NK-92 treated with Interleukin-12 subunit alpha and Interleukin-12 subunit beta, amount 100 ng/mL, for 24 hours (cell line): ENCODE measurements around the gene DEPDC1.
"Not testable (repeated sequence)": the region's sequence is repeated elsewhere in the genome, so short reads cannot be mapped to it uniquely, and the experiment has no call there.

Experiments used
- DNase-seq: peaks from one replicate; lab custom pipeline; 2025; lab: John Stamatoyannopoulos, UW

DEPDC1 gene

GRCh38 chr1:68476626-68477025 is 20.3 kb downstream of the DEPDC1 start:
- not testable (repeated sequence) for DNase-seq

- DNase-seq: no peak
Observed at GRCh38 chr1:68473060-68473459, 23.8 kb downstream of the DEPDC1 start.

- DNase-seq: no peak
Observed at GRCh38 chr1:68470388-68470970, 26.4 kb downstream of the DEPDC1 start.

DNA sequence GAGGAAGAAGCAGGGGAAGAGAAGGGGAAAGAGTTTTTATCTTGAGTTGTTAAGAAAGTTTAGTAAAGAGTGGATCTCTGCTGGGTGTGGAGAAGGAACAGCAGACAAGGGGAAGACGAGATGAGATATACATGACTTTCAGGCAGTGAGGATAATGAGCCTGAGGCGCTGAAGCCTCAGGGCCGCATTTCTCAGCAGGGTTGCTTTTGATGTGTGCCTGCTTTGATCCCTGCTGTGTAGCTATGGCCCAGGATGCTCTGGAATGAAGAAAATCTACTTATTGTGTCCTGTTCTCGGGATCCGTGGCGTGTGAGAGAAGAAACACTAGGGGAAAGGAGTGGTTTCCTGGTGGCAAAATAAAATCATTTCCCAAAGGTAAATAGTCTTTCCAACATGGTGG is 32.0 kb downstream of the DEPDC1 start:
- DNase-seq: no peak

DNA sequence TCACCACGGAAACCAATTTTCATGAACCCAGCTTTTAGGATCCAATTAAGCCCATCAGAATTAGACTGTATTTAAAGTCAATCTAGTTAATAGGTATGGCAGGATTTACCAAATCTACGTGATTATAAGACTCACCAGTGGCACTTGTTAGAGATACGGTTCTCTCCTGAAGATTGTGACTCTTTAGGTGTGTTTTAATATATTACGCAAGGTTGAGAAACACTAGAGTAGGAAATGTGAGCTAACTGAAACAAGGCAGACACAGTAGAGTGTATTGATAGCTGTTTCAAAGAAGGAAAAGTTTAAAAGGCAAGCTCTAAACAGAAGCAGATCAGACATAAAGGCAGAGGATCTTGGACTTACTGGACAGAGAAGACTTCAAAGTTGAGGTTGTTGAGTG is 35.9 kb downstream of the DEPDC1 start:
- DNase-seq: no peak

DNA sequence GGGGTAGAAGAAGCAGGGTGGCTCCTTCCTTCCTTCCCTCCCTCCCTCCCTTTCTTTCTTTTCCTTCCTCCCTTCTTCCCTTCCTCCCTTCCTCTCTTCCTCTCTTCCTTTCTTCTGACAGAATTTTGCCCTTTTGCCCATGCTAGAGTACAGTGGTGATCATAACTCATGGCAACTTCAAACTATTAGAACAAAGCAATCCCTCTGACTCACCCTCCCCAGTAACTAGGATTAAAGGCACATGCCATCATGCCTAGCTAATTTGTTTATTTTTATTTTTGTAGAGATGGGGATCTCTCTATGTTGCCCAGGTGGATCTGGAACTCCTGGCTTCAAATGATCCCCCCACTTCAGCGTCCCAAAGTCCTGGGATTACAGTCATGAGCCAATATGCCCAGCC is 37.1 kb downstream of the DEPDC1 start:
- DNase-seq: no peak

- no peak for DNase-seq
Observed at GRCh38 chr1:68459091-68459490, 37.8 kb downstream of the DEPDC1 start.

- DNase-seq: no peak
Observed at GRCh38 chr1:68456202-68456601, 40.7 kb downstream of the DEPDC1 start.

DNA sequence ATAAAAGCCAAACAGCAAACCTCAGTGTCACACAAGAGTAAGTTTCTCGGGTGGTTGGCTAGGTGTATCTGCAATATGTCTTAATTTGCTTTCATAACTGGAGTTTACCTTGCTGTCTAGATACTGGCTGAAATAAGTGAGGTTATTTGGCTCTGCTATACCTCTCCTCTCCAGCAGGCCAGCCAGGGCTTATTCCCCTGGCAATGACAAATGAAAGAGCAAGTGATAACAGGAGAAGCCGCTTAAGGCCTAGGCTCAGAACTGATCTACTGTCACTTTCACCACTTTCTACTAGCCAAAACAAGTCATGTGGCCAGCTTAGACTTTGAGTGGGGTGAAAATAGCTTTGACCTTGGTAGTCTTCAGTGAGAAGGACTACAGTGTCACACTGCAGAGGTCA is 42.3 kb downstream of the DEPDC1 start:
- DNase-seq: no peak

DNA sequence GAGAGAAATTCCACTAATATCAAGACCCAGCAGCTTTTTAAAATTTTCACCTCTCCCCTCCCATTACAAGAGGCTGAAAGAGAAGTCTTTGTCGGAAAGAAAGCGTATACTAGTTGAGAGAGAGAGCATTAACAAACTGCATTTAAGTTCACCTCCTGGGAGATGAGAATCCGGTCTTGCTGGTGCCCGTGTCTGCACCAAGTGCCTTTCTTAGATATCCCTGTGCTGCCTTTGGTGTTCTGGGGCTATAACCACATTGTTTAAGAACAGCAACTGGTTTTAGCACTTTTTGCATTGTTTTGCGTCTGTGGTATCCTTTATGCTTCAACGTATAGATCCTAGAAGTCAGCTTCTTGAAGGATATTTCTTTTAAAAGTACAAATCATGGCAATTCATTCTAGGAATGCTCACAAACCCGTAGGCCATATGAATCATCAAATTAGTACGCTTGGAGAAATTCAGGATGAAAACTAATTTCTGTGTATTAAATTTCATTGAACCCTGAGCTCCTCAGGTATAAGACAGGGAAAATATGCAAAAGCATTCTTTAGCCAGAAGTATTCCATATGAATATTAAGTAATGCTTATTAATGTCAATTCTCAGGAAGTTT is 43.7 kb downstream of the DEPDC1 start:
- DNase-seq: no peak

DNA sequence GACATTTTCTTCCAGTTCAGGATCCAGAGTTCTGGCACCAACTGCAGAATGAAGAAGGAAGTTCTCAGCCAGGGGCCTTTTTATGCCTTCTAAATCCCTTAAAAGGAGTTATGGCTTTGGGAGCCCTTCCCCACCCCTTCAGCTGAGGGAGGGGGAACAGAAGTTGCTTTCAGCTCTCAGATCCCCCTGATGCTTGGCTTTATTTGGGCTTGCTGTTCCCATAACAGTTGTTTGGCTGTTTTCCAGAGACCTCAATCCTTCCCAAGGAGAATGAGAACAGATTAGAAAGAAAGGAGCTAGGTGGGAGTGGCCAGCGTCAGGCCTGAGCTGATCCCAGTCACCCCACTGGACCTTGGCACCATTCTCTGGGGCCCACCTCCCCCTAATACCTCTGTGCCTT is 47.0 kb downstream of the DEPDC1 start, which contains the start of gene RPE65:
RPE65 (minus strand) TSS at position 54 of the 400 bp plus-strand sequence; CDS start at position 5, 49 bp downstream.
- no peak for DNase-seq

GRCh38 chr1:68448365-68448764 is 48.5 kb downstream of the DEPDC1 start:
- no peak for DNase-seq

- no peak for DNase-seq
Observed at GRCh38 chr1:68445709-68446108, 51.2 kb downstream of the DEPDC1 start.

DNA sequence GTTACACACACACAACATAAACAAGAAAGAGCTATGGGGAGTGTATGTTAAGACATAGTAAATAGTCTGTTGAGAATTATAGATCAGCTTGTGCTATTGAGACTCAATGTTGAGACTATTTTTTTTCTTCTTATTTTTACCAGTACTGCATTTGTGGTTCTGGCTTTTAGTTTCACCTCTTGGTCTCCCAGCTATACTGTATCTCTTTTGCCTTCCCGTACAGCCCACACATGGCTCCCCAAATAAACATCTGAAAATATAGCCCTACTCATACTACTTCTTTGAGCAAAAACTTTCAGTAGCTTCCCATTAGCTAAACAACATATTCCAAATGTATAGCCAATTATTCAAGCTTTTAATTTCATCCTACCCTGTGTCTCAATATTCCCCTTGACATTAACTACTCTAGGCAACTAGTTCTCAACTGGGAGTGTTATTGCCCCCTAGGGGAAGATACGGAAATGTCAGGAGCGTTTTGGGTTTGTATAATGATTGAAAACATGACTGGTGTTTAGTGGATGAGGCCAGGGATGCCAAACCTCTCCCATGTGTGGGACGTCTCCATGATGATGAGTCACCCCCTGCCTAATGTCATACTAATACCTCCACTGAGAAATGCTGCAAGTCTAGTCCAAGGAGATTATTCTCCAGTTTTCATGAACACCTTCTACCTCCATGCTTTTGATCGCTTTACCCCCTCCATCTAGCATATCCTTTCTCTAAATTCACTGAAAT is 53.9 kb downstream of the DEPDC1 start:
- DNase-seq: no peak

GRCh38 chr1:68442006-68442405 is 54.9 kb downstream of the DEPDC1 start:
- DNase-seq: no peak

- DNase-seq: no peak
Observed at GRCh38 chr1:68438310-68438709, 58.6 kb downstream of the DEPDC1 start.

GRCh38 chr1:68433395-68433794 is 63.5 kb downstream of the DEPDC1 start:
- DNase-seq: no peak

DNA sequence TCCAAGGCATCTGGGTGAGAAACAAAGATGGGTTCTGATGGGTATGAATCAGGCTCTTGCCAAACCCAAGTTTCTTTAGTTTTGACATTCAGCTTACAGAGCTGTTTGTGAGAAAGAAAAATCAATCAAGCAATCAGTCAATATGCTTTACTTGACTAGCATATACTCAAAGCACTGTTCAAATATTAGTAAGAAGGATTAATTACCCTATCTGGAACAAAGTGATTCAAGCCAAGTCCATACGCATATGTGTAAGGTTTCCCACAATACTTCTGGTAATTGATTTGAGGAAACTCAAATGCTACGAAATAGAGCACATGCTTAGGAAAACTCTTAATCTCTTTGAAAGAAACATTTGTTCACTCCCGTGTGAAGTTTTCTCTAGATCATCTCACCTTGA is 65.8 kb downstream of the DEPDC1 start:
- DNase-seq: no peak

DNA sequence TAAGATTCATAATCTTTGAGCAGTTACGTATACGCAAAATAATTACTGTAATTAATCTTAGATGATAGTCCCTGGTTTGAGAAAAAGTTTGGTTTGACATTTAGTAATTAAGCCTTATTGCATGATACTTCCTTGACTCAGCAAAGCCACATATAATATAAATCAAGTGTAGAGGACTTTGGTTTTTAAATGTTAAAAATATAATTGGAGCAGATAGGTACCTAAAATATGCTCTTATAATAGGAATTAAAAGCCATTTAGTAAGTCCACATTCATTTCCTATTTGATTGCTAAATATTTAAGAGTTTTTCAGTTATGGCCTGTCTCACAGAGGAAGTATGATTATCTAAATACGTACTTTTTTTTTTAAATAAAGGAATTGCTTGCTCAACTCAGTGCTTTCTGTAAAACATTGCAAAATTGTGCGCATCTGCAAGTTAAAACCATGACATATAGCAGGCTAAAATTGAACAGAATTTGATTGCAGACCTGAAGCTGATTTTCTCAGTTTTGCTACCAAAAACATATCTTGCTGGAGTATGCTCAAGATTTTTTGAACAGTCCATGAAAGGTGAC is 67.6 kb downstream of the DEPDC1 start:
- no peak for DNase-seq

DNA sequence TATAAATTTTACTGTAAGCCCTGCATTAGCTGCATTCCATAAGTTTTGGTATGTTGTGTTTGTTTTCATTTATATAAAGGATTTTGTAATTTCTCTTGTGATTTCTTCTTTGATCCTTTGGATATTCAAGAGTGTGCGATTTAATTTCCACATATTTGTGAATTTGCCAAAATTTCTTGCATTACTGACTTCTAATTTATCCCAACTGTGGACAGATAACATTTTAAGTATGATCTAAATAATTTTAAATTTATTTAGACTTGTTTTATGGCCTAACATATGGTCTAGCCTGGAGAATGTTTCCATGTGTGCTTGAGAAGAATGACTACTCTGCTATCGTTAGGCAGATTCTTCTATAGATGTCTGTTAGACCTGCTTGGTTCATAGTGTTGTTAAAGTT is 70.3 kb downstream of the DEPDC1 start:
- no peak for DNase-seq
